ENCODE data around the gene IL34.

IL34 gene

DNA sequence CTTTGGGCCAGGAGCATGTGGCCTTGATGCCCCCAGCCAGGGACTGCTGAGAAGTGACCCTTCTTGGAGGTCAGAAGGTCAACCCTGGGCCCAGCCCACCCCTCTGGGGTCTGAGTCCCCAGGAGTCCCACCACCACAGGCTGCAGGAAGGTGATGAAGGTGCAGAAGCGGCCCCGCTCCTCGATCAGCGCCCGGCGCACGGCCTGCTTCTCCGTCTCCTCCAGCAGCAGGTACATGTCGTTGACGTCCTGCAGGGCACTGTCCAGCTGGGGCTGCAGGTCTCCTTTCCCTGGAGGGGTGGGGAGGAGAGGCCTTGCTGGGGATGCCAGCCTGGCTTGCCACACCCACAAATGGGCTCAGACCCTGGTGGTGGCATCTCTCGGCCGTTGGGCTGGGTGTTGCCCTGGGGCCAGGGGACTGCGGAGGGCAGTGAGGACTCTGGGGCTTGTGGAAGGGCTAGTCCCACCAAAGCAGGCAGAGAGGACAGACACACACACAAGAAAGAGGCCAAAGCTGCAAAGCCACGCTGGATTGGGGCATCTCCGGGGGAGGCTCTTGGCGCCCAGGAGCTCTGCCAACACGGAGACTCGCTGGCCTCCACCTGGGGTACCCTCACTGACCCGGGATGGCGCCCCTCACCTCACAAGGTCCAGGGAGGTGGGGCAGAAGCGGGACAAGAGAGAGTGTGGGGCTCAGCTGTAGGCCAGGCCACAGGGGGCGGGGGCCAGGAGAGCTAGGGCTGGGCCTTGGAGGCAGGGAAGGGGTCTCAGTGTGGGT is 31.9 kb downstream of the IL34 start:
- no peak for DNase-seq (ENCODE audit: low read depth)

DNA sequence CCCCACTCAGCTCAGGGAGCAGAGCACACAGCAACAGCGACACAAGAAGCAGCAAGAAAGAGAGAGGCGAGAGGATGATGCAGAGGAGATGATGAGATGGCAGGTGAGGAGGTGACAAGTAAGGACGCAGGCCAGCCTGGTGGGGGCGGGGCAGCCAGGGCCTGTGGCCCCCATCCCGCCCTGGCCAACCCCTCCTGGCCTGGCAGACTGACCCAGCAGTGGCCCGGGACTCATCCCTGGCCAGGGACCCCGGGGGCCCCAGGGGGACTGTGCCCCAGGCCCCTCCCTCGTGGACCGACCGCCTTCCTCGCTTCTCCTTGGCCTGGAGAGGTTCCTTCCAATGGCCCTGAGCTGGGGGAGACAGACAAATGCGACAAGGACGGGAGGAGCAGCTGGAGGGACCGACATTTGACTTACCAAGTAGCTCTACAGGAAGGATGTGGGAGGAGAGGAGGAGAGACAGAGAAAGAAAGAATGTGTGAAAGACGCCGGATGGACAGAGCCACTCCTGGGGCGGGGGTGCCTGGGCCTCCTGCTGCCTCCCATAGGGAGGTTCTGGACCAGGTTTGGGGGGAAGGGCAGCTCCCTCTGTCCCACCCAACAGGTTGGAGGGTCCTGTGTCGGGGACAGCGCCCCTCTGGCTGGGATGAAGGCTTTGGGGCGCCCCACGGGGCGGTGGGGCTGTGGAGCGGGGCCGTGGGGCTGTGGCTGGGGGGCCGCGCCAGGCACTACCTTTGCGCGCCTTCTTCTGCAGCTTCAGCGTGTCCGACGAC is 32.7 kb downstream of the IL34 start:
- no peak for DNase-seq (ENCODE audit: low read depth)

GRCh38 chr16:70679671-70680494 is 33.5 kb downstream of the IL34 start:
- no peak for DNase-seq (ENCODE audit: low read depth)

DNA sequence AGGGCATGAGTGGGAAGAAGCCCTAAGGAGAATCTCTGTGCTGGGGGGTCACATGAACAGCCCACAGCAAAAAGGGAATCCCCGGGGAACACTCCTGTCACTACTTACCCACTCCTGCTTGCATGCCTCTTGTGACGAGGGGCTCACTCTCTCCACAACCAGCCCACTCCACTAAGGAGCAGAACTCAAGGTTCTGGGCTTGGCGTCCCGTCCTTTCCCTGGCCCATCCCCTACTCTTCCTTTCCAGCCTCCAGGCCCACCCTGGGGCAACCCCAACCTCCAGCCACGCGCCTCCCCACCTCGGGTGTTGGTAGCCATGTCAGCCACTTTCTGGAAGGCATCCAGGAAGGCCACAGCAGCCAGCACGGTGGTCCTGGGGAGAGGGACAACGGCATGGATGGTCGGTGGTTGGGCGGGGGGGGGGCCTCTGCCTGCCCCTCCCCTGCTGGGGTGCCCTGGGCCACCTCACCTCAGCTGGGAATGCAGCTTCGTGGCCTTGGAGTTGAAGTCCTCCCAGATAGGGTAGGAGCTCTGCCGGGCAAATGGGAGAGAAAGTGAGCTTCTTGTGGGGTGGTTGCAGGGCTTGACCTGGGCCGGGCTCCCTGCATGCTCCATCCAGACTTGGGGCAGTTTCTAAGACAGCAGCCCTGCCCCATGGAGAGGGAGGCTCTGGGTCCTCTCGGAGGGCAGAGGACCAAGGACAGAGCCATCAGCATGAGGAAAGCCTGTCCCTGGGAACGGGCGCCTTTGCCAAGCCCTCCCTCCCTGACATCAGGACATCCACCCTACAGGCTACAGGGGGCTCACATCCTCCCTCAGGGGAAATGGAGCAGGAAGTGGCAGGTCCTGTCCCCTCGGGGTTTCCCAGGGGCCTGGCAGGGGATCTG is 34.4 kb downstream of the IL34 start:
- DNase-seq (ENCODE audit: low read depth), result no peak

GRCh38 chr16:70681382-70682238 is 35.3 kb downstream of the IL34 start:
- no peak for DNase-seq (ENCODE audit: low read depth)

DNA sequence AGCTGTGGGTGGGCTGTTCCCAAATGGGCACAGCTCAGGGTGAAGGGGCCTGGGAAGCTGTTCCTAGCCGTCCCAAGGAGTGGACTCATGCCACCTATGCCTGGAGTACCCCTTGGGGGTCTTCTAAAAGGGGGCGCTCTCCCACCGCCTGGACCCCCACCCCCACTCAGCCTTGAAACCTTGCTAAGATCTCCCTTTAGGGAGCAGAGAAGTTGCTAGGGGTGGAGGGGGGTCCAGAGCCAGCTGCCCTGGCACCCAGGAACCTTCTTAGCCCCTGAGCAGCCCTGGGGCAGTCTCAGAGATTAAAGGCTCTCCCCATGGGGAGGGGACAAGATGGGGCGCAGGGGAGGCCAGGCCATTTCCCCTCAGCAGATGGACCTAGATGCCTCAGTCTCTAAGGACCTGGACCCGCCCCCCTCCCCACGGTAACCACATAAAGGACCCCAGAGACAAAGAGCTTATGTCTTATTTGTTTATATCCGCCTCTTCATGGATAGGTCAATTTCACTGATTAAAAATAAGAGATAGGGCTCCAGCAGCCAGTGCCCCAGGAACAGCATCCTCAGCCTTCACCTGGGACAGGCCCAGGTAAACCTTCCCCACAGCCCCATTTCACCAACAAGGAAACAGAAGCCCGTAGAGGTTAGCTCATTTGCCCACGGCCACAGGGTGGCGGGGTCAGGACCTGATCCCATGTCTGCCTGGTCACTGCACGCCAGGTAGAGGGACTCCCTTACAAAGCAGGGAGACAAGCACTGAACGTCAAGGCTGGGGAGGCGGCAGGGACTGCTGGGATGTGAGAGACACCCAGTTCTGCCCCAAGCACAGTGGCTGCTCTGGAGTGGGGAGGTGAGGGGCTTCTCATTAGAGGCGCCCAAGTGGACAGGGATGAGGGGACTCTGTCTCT is 36.1 kb downstream of the IL34 start:
- DNase-seq (ENCODE audit: low read depth), result no peak

DNA sequence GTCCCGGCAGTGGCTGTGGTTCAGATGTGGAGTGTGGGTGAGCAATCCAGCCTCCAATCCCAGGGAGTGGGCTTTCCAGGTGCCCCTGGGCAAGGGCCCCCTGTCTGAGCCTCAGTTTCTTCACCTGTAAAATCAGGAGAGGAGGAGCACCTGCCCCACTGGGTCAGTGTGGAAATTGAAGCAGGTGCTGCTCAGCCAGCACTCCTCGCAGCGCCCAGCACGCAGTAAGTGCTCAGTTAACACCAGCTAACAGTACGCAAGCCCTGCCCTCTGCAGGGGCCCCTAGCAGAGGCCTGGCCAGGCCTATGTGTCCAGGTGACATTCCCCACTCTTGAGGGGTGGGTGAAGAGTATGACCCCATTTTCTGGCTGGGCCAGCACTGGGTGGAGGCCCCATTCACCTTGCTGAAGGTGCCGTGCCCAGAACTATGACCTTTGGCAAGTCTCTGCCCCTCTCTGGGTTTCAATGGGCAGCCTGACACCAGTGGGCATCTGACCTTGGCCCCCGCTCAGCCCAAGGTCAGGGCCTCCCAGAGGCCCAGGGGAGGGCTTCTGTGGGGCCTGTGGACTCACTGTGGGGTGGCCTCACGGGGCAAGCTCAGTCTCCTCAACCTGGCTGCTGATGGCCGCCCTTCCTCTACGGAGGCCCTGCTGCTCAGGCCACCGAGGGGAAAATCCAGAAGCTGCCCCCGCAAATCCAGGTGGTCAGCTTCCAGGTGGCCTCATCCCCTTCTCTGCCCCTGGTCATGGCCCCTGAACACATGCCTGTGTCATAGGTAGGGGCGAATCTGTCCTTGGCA is 37.0 kb downstream of the IL34 start:
- DNase-seq (ENCODE audit: low read depth), result no peak

- DNase-seq (ENCODE audit: low read depth), result no peak
Observed at GRCh38 chr16:70684146-70685060, 38.0 kb downstream of the IL34 start.

- DNase-seq (ENCODE audit: low read depth), result no peak
Observed at GRCh38 chr16:70685061-70685937, 38.9 kb downstream of the IL34 start.

DNA sequence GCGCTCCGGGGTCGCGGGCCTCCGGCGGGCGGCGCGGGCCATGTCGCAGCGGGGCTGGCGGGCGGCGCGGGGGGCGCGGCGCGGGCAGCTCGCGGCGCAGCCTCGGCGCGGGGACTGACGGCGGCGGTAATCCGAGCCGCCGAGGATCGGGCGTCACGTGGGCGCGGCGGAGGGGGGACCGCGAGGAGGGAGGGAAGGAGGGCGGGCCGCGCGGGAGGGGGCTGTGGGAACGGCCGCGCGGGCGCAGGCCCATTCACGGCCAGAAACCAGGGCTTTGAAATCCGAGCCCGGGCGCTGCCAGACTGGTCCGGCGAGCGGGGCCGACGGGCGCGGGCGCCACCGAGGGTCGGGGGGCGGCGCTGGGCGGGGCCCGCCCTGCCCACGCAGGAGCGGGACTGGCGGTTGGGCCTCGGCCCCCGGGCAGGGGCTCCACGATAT is 39.6 kb downstream of the IL34 start, which contains the start of gene MTSS2:
Gene MTSS2, minus strand, starts transcription at position 116 of the 438 bp plus-strand sequence. CDS start 262 bp downstream, outside the sequence.
- peak; percentile 94 for DNase-seq (ENCODE audit: low read depth)

DNA sequence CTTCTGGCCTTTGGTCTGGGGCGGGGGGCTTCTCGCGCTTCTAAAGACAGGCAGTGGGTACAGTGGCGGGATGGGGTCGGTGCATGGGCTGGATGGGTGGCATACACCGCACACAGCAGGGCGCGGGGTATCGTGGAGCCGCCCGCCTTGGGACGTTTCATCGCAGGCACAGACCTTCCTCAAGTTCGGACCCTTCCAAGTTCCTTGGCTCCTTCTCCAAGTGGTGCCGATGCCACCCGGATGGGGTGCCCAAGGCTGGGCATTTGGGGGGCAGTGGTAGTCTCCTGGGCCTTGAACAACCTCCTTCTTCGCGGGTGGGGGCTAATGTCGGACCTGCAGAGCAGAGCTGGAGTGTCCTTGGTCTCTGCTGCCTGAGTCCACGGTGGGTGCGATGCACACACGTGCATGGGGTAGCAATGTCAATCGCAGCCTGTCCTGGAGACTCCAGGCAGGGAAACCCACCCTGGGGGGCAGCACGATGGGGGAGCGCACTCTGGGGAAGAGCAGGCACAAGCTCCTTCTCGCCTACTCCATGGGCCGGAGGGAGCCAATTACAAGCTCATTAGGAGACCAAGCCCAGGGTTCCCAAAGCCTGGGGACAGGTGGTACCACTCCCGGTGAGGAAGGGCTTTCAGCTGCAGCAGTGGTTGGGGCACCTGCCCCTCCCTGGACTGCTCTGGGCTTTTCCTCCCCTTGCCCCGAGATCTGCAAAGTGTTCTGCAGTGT is 40.2 kb downstream of the IL34 start:
- DNase-seq (ENCODE audit: low read depth), result no peak

- DNase-seq (ENCODE audit: low read depth), result no peak
Observed at GRCh38 chr16:70687102-70687511, 40.7 kb downstream of the IL34 start.

DNA sequence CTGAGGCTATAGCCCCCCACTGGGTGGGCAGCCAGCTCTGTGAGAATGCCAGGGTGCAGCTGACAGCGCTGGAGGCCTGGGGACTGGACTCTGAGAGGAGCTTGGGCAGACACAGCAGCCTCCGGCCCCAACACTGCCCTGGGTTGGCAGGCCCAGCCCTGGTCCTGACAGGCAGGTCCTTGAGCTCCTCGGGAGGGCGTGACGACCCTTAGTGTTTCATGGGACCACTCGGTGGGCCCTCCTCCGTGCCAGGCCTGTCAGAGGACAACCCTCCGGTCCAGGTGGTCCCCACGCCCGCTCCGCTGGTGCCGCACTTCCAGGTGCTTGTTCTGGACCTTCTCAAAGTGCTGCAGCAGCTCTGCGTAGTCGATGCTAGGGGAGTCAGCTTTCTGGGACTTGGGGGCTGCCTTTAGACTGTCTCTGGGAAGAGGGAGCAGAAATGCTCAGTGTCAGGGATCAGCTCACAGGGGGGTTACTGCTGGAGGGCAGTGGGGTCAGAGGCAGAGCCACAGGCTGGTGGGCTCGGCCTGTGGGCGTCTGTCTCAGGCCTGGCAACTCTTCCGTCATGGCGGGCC is 41.4 kb downstream of the IL34 start:
- DNase-seq (ENCODE audit: low read depth), result no peak

DNA sequence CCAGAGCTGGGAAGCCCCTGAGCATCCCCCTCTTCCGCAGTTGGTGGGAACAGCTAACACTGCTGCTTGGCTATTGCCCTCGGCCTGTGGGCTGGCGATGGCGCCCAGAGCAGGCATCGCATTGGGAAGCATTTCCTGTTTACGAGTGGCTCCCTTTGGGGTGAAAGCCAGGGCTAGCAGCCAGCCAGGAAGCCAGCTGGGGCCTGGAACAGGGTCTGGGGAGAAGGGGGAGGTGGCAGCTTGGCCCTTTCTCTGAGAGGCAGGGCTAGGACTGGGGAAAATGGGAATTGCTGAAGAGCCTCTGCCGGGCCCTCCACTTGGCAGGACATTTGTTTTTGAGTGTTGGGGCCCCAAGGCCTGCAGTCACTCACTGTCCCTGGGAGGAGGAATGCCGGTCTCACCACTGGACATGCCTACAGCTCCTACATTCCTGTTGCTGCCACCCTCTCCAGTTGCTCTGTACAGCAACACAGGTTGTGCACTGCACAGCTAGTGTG is 41.9 kb downstream of the IL34 start:
- DNase-seq (ENCODE audit: low read depth), result peak; percentile 91

Measured in fibroblast of gingiva (primary cell).